ENCODE data around the gene IRF2BP2.

DNA sequence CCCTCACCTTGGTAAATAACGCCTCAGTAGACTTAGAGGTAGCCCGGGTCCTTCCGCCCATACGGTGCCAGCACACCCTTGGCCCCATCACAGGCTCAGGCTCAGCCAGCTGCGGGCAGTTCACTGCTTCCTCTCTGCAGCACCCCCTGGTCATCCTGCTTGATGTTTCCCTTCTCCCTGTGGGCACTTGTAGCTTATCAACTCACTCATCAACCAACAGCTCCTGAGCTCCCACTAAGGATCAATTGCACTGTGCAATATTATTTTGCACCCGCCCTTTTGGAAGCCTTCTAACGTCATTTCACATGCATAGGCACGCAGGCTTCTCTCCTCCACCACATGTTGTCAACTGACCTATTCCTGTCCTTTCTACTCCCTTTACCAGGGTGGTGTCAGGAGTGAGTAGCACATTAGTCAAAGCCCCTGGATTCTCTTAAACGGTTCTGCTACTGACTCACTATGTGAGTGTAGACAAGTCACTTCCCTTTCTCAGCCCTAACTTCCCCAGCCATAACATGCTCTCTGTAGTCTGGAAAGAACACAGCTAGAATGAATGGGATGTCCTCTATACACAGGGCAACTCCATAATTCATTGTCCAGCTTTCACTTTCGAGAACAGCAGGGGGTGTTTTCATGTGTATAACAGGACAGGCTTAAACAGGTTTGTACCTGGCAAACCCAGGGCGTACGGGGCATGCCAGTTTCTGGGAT, 47.1 kb upstream of the IRF2BP2 start:
- TF ChIP-seq TAF1 (IDR thresholded peaks at IDR 0.05; ENCODE audit: low read depth) (no peak), EP300 (IDR thresholded peaks at IDR 0.05; ENCODE audit: borderline replicate concordance) (no peak), FOXM1 (IDR thresholded peaks at IDR 0.05; ENCODE audit: borderline replicate concordance, low read depth) (no peak), EGR1 (IDR thresholded peaks at IDR 0.05) (no peak), CREB1 (IDR thresholded peaks at IDR 0.05; ENCODE audit: low read depth) (no peak), NFIC (IDR thresholded peaks at IDR 0.05) (no peak), ZBTB7A (IDR thresholded peaks at IDR 0.05; ENCODE audit: low read depth) (no peak), CEBPB (IDR thresholded peaks at IDR 0.05) (no peak), YY1 (IDR thresholded peaks at IDR 0.05; ENCODE audit: low read depth) (no peak), RAD21 (IDR thresholded peaks at IDR 0.05; ENCODE audit: low read depth) (no peak)
- TF ChIP-seq, protein P1, sequence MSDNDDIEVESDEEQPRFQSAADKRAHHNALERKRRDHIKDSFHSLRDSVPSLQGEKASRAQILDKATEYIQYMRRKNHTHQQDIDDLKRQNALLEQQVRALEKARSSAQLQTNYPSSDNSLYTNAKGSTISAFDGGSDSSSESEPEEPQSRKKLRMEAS (IDR thresholded peaks at IDR 0.05) = no peak
- TF ChIP-seq, protein P2, sequence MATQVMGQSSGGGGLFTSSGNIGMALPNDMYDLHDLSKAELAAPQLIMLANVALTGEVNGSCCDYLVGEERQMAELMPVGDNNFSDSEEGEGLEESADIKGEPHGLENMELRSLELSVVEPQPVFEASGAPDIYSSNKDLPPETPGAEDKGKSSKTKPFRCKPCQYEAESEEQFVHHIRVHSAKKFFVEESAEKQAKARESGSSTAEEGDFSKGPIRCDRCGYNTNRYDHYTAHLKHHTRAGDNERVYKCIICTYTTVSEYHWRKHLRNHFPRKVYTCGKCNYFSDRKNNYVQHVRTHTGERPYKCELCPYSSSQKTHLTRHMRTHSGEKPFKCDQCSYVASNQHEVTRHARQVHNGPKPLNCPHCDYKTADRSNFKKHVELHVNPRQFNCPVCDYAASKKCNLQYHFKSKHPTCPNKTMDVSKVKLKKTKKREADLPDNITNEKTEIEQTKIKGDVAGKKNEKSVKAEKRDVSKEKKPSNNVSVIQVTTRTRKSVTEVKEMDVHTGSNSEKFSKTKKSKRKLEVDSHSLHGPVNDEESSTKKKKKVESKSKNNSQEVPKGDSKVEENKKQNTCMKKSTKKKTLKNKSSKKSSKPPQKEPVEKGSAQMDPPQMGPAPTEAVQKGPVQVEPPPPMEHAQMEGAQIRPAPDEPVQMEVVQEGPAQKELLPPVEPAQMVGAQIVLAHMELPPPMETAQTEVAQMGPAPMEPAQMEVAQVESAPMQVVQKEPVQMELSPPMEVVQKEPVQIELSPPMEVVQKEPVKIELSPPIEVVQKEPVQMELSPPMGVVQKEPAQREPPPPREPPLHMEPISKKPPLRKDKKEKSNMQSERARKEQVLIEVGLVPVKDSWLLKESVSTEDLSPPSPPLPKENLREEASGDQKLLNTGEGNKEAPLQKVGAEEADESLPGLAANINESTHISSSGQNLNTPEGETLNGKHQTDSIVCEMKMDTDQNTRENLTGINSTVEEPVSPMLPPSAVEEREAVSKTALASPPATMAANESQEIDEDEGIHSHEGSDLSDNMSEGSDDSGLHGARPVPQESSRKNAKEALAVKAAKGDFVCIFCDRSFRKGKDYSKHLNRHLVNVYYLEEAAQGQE (IDR thresholded peaks at IDR 0.05; ENCODE audit: low read depth) = no peak
